Pancreas (tissue), 10 donors: ENCODE measurements around the gene NPPB. TPM values are rescaled to one million over a fixed set of nuclear protein-coding genes. Genes with fewer than 3 reads are reported as not detected.

ENCODE experiments used
- ATAC-seq, 4 donors: fragments of 200-7000 bp; cut with Tn5 transposase; one replicate each; pipeline versions ENCODE4 v1.8.0 to v1.9.1; 2020; ENCODE audit warnings: mild to moderate bottlenecking in 4 of 4, moderate library complexity in 4 of 4
- DNase-seq, 6 donors: peaks; one replicate each; pipeline ENCODE4 v3.0.0-alpha.2; 2020
- FAIRE-seq: peaks from 2 replicates; lab custom pipeline; 2012; peaks lifted over from hg19 to GRCh38; lab: Jason Lieb, UNC
- H3K27ac ChIP-seq, 4 donors: fragments of 200-600 bp; sonication (generic); 1 replicate in 3 of 4; 2 replicates in 1 of 4; pipeline versions ENCODE4 v1.5.0 to v1.8.0; 2020
- H3K27me3 ChIP-seq, 4 donors: fragments of 200-600 bp; one replicate each; pipeline ENCODE4 v1.8.0; 2021
- H3K36me3 ChIP-seq, 3 donors: fragments of 200-600 bp; sonication (generic) in 1 of 3; one replicate each; pipeline versions ENCODE4 v1.5.0 to v1.8.0; 2020 to 2021
- H3K4me1 ChIP-seq, 3 donors: fragments of 200-600 bp; one replicate each; pipeline ENCODE4 v1.8.0; 2021
- H3K4me3 ChIP-seq, 4 donors: fragments of 200-600 bp; sonication (generic) in 2 of 4; one replicate each; pipeline versions ENCODE4 v1.5.0 to v1.8.0; 2020 to 2021
- H3K9me3 ChIP-seq, 4 donors: fragments of 200-600 bp; one replicate each; pipeline ENCODE4 v1.8.0; 2021
- WGBS, 2 donors: extraction: QIAGEN DNeasy Blood & Tissue Kit; methylation state at CpG; one replicate each; pipeline ENCODE4 v1.1.7; 2013; 5-methylcytosine and 5-hydroxymethylcytosine counted together
- intact Hi-C, 3 donors: fragments of 100-400 bp; cut with DNase I; formaldehyde crosslinking; loops; one replicate each; pipeline versions ENCODE4 v1.11.1 to v1.14.2; 2022
- polyA plus RNA-seq, 2 donors: library from polyadenylated mRNA; stranded (reverse); fragments of 200-250 nt; gene quantifications; one replicate each; pipeline ENCODE4 v1.2.3, GENCODE V29; 2013
- total RNA-seq, 6 donors: library from RNA; stranded (reverse); fragmentation: NEBNext Ultra II Directional in 4 of 6; extraction: Animal tissue kit (Norgen Biotek cat#: 25700) in 4 of 6; gene quantifications; one replicate each; pipeline versions ENCODE4 v1.2.1 to v1.2.4, GENCODE V29; 2021 to 2023
- TF ChIP-seq, protein P1 (sequence below), 4 donors: fragments of 200-600 bp; sonication (generic) in 3 of 4; IDR thresholded peaks; one replicate each; pipeline versions ENCODE4 v1.5.0 to v1.8.0; 2021; ENCODE audit warnings: antibody characterized with exemption in 4 of 4
- donor health status: healthy with polysubstance abuse.
- donor health status: DM: no; HTN: no; CAD: no; lungs with moderate emphysema.
- donor health status: DM: no; HTN: no; CAD: no.
- donor health status: control.
- donor health status: control.
- donor health status: Bipolar disorder and iron deficiency.
- donor health status: DM: yes; HTN: yes; CAD: no.
- donor health status: DM: no; HTN: no; CAD: no.
- donor health status: DM: no; HTN: no; CAD: no.
- donor health status: DM: yes; HTN: yes; CAD: no.

The NPPB gene
- total and polyA plus RNA-seq, 8 donors: 0.28 to 1.6 (median 0.95) TPM; not detected in 3

DNA sequence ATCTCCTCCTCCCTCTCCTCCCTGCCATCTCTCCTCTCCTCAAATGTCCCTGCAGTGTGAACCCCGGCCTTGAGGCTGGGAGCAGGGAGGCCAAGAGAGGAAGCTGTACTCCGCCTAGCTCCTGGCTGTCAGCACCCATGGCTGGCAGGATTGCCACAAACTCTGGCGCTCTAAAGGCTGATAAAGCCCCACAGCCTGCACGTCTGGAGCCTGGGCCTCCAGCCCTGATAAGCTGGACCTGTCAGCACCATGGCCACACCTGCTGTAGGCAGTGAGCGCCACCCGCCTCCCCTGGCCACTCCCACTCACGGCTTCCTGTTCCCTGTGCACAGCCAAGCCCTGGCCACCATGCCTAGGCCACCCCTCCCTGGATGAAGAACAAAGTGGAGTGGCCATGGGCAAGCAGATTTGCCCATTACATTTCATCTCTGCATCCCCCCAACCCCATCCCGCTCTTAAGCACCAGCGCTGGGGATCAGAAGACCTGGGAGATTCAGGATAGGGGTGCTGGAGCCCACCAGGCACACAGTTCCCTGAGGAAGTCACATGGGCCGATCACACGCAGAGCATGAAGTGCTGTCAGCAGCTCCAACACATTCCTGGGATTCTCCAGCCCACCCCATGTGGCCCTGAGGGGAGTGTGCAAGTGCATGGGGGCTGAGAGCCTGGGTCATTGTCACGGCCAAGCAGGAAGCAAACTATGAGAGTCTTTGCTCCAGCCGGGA lies 24.2 kb upstream of the NPPB start:
- H3K9me3 ChIP-seq: no peaks in the 10 kb centered on the region
- ATAC-seq (peak; percentile 92 to 100 (median 99)), DNase-seq (peak; percentile 76 to 94 (median 84)), FAIRE-seq (no peak)
- no peaks in the 10 kb centered on the region for H3K27me3 ChIP-seq
- WGBS, 2 donors: 32 to 36% methylated on average over 13 of the region's 13 CpGs
- no peak overlapping the region for H3K27ac ChIP-seq
- TF ChIP-seq, protein P1, sequence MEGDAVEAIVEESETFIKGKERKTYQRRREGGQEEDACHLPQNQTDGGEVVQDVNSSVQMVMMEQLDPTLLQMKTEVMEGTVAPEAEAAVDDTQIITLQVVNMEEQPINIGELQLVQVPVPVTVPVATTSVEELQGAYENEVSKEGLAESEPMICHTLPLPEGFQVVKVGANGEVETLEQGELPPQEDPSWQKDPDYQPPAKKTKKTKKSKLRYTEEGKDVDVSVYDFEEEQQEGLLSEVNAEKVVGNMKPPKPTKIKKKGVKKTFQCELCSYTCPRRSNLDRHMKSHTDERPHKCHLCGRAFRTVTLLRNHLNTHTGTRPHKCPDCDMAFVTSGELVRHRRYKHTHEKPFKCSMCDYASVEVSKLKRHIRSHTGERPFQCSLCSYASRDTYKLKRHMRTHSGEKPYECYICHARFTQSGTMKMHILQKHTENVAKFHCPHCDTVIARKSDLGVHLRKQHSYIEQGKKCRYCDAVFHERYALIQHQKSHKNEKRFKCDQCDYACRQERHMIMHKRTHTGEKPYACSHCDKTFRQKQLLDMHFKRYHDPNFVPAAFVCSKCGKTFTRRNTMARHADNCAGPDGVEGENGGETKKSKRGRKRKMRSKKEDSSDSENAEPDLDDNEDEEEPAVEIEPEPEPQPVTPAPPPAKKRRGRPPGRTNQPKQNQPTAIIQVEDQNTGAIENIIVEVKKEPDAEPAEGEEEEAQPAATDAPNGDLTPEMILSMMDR (IDR thresholded peaks at IDR 0.05): no peak
- H3K36me3 ChIP-seq: no peaks in the 10 kb centered on the region
- intact Hi-C loops: no loop called here
- H3K4me1 ChIP-seq: peaks cover 0 to 8% (median 6%) of the 10 kb centered on the region in 3 donors
- H3K4me3 ChIP-seq: no peak overlapping the region

DNA sequence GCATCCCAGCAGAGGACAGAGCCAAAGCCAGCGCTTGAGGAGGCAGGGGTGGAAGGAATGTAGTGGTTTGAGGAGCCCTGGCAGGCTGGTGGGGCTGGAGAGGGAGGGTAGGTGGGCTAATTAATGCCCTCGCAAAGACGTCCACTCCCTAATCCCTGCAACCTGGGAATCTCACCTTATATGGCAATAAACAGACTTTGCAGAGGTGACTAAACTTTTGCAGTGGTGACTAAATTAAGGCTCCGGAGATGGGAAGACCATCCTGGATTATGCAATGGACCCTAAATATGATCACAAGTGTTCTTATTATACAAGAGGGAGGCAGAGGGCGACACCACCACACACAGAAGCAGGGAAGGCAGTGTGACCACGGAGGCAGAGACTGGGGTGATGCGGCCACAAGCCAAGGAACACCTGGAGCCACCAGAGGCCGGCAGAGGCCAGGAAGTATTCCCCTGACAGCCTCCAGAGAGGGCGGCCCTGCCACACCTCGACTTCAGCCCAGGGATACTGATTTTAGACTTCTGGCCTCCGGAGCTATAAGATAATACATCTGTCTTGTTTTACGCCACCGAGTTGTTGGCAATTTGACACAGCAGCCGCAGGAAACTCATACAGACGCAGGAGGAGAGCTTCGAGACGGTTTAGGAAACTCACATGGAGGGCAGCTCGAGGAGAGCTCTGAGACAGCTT lies 23.1 kb upstream of the NPPB start:
- peaks cover 0 to 8% (median 6%) of the 10 kb centered on the region in 3 donors for H3K4me1 ChIP-seq
- intact Hi-C loops: no loop called here
- H3K27me3 ChIP-seq: no peaks in the 10 kb centered on the region
- FAIRE-seq (no peak), DNase-seq (no peak), ATAC-seq (no peak)
- TF ChIP-seq, protein P1 (IDR thresholded peaks at IDR 0.05): no peak
- H3K27ac ChIP-seq: no peak overlapping the region
- H3K4me3 ChIP-seq: no peak overlapping the region
- WGBS, 2 donors: 85 to 86% methylated on average over 18 of the region's 18 CpGs
- no peaks in the 10 kb centered on the region for H3K36me3 ChIP-seq
- no peaks in the 10 kb centered on the region for H3K9me3 ChIP-seq

DNA sequence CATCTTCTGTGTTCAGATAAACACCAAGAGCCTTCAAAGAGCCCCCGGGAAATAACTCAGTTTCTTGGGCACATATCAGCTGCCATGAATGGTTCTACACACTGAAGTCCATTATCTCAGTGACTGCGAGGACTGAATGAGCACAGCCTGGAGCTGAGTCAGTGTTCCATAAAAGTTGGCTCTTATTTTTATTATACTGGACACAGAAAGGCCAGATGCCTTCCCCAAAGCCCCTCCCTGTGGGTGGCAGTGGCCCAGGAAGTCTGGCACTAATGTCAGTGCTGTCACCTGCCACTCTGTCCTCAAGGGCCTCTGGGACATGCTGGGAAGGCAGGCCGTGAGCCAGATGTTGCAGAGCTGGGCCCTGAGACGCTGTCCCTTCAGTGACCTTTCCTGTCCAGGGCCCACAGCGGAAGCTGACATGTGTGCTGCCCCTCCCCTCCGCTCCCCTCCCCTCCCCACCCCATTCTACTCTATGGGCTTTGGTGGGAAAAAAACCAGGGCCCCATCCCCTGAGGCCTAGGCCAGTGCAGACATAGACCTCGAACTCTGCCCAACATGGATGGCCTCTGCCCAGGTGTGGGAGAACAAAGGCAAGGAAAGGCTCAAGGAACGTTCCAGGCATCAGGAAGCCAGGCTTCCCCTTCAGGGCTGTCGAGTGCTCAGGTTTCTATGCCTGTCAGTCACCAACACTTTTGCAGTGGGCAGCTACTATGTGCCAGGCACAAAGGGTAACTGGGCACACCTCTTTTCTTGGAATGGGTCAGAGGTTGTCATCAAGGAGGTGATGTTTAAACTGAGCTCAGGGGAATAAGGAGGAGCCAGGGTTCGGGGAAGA lies 22.4 kb upstream of the NPPB start:
- WGBS, 2 donors: 56 to 63% methylated on average over 10 of the region's 10 CpGs
- peaks cover 0 to 8% (median 6%) of the 10 kb centered on the region in 3 donors for H3K4me1 ChIP-seq
- no peaks in the 10 kb centered on the region for H3K36me3 ChIP-seq
- H3K9me3 ChIP-seq: no peaks in the 10 kb centered on the region
- H3K4me3 ChIP-seq: no peak overlapping the region
- no peak for FAIRE-seq
- ATAC-seq: no peak
- no peak for DNase-seq
- no peak overlapping the region for H3K27ac ChIP-seq
- TF ChIP-seq, protein P1 (IDR thresholded peaks at IDR 0.05): no peak
- H3K27me3 ChIP-seq: no peaks in the 10 kb centered on the region
- intact Hi-C loops: no loop called here

DNA sequence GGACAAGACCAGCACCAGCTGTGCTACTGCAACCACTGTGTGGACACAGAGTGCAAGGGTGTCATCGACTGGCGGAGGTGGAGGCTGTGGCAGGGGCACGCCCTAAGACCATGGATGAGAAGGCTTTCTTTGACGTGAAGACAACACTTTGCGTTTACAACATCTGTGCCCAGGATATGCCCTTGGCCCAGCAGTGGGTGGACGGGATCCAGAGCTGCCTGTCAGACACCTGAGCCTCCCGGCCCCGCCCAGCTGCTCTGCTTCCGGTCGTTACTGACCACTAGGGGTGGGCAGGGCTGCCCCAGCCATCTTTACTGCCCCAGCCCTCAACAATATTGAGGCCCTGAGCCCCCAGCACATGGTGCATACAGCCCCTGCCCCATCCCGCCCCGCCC lies 21.4 kb upstream of the NPPB start:
- no peaks in the 10 kb centered on the region for H3K36me3 ChIP-seq
- H3K9me3 ChIP-seq: no peaks in the 10 kb centered on the region
- H3K27ac ChIP-seq: no peak overlapping the region
- WGBS, 2 donors: 56 to 60% methylated on average over 12 of the region's 12 CpGs
- DNase-seq (no peak), FAIRE-seq (no peak), ATAC-seq (no peak)
- intact Hi-C loops: no loop called here
- peaks cover 0 to 8% (median 6%) of the 10 kb centered on the region in 3 donors for H3K4me1 ChIP-seq
- H3K27me3 ChIP-seq: no peaks in the 10 kb centered on the region
- H3K4me3 ChIP-seq: no peak overlapping the region
- TF ChIP-seq, protein P1 (IDR thresholded peaks at IDR 0.05): no peak
